H1 (cell line): ENCODE data around the gene PABPC1L. TPM values are rescaled to one million over a fixed set of nuclear protein-coding genes. Genes with fewer than 3 reads are reported as not detected.

Experiments used
- CTCF ChIA-PET: fragments of 300-600 bp; sonication (Branson Sonifier 250); formaldehyde crosslinking; loops from one replicate; lab custom pipeline; 2021; ENCODE audit not compliant: partially characterized antibody; lab: Charles Lee
- POLR2A ChIA-PET: fragments of 300-600 bp; sonication (Branson Sonifier 250); formaldehyde crosslinking; loops from one replicate; lab custom pipeline; 2021; ENCODE audit warnings: inconsistent platforms; ENCODE audit not compliant: partially characterized antibody; lab: Charles Lee
- DNase-seq, 2 experiments: peaks; one replicate each; pipeline versions ENCODE4 v3.0.0 to v3.0.0-alpha.2; 2010 to 2022; ENCODE audit warnings: low spot score in 2 of 2, low read depth in 1 of 2, mixed read lengths in 1 of 2
- FAIRE-seq: peaks from 2 replicates; lab custom pipeline; 2011; peaks lifted over from hg19 to GRCh38; lab: Jason Lieb, UNC
- H2AFZ ChIP-seq: 2 replicates; pipeline ENCODE4 v1.8.1; 2012; ENCODE audit warnings: low read length, inconsistent platforms
- H2AK5ac ChIP-seq: 2 replicates; pipeline ENCODE4 v1.6.1; 2013; ENCODE audit warnings: low read depth, low read length
- H2BK120ac ChIP-seq: replicated peaks from 2 replicates; pipeline ENCODE3; 2013; ENCODE audit warnings: low read depth, low read length, inconsistent platforms
- H2BK12ac ChIP-seq: 2 replicates; pipeline ENCODE4 v1.6.1; 2013; ENCODE audit warnings: low read depth, low read length
- H2BK15ac ChIP-seq: 2 replicates; pipeline ENCODE4 v1.6.1; 2013; ENCODE audit warnings: low read length
- H2BK20ac ChIP-seq: 2 replicates; pipeline ENCODE4 v1.6.1; 2013; ENCODE audit warnings: low read length
- H2BK5ac ChIP-seq: 2 replicates; pipeline ENCODE4 v1.6.1; 2013; ENCODE audit warnings: low read depth, low read length
- H3K14ac ChIP-seq: 2 replicates; pipeline ENCODE4 v1.6.1; 2013; ENCODE audit warnings: inconsistent platforms; ENCODE audit not compliant: insufficient read length
- H3K18ac ChIP-seq: 2 replicates; pipeline ENCODE4 v1.6.1; 2013; ENCODE audit warnings: low read length; ENCODE audit errors: extremely low read depth
- H3K23ac ChIP-seq: 2 replicates; pipeline ENCODE4 v1.6.1; 2013; ENCODE audit warnings: inconsistent platforms; ENCODE audit not compliant: insufficient read length
- H3K23me2 ChIP-seq: 2 replicates; pipeline ENCODE4 v1.6.1; 2013; ENCODE audit warnings: low read depth, low read length
- H3K27ac ChIP-seq: 2 replicates; pipeline ENCODE4 v1.6.1; 2011; ENCODE audit warnings: low read depth, low read length, inconsistent platforms
- H3K27me3 ChIP-seq, 4 experiments: replicated peaks in 1 of 4; 1 replicate in 1 of 4; 2 replicates in 3 of 4; pipeline versions ENCODE4 v1.6.1 to v1.8.1; 2011 to 2013; ENCODE audit warnings: low read length in 3 of 4, mild to moderate bottlenecking in 3 of 4, inconsistent platforms in 2 of 4, mixed read lengths in 2 of 4, moderate library complexity in 1 of 4; ENCODE audit not compliant: control insufficient read depth in 3 of 4, insufficient read depth in 3 of 4; ENCODE audit errors: extremely low read depth in 1 of 4
- H3K36me3 ChIP-seq, 4 experiments: 2 replicates each; pipeline versions ENCODE4 v1.6.1 to v1.8.1; 2011 to 2013; ENCODE audit warnings: mild to moderate bottlenecking in 4 of 4, low read length in 3 of 4, moderate library complexity in 2 of 4, control low read depth in 1 of 4, inconsistent platforms in 1 of 4; ENCODE audit not compliant: insufficient read depth in 4 of 4, control insufficient read depth in 2 of 4
- H3K4ac ChIP-seq: replicated peaks from 2 replicates; pipeline ENCODE3; 2013; ENCODE audit warnings: low read length, low read depth, mixed read lengths, inconsistent platforms; ENCODE audit not compliant: insufficient read length
- H3K4me1 ChIP-seq, 4 experiments: replicated peaks in 1 of 4; 1 replicate in 1 of 4; 2 replicates in 3 of 4; pipeline versions ENCODE4 v1.6.1 to v1.8.1; 2011 to 2013; ENCODE audit warnings: low read length in 3 of 4, inconsistent platforms in 2 of 4, mixed read lengths in 1 of 4; ENCODE audit not compliant: insufficient read depth in 4 of 4, control insufficient read depth in 3 of 4
- H3K4me2 ChIP-seq, 2 experiments: 2 replicates each; pipeline versions ENCODE4 v1.6.1 to v1.8.1; 2011 to 2013; ENCODE audit warnings: low read depth in 2 of 2, low read length in 2 of 2, control low read depth in 1 of 2, inconsistent platforms in 1 of 2, mild to moderate bottlenecking in 1 of 2; ENCODE audit not compliant: insufficient read depth in 1 of 2
- H3K4me3 ChIP-seq, 4 experiments: fragments of 200-600, 300-600 bp in 1 of 4; sonication (generic), shearing (Covaris generic), sonication (Bioruptor Twin) in 1 of 4; 2 replicates each; pipeline versions ENCODE4 v1.5.1 to v1.8.1; 2011 to 2016; ENCODE audit warnings: low read length in 4 of 4, low read depth in 3 of 4, control low read depth in 2 of 4, inconsistent platforms in 2 of 4, mild to moderate bottlenecking in 2 of 4, mixed read lengths in 1 of 4, moderate library complexity in 1 of 4; ENCODE audit not compliant: insufficient read depth in 2 of 4; ENCODE audit errors: extremely low read depth in 1 of 4
- H3K56ac ChIP-seq: replicated peaks from 2 replicates; pipeline ENCODE3; 2013; ENCODE audit warnings: low read depth, mild to moderate bottlenecking, mixed read lengths, low read length, inconsistent platforms; ENCODE audit not compliant: insufficient read length
- H3K79me1 ChIP-seq: 2 replicates; pipeline ENCODE4 v1.6.1; 2013; ENCODE audit warnings: low read depth, low read length, control low read depth
- H3K79me2 ChIP-seq, 2 experiments: 2 replicates each; pipeline versions ENCODE4 v1.6.1 to v1.8.1; 2012 to 2013; ENCODE audit warnings: low read length in 2 of 2, mild to moderate bottlenecking in 2 of 2, inconsistent platforms in 1 of 2; ENCODE audit not compliant: insufficient read depth in 2 of 2, control insufficient read depth in 1 of 2
- H3K9ac ChIP-seq, 4 experiments: replicated peaks in 1 of 4; 1 replicate in 1 of 4; 2 replicates in 3 of 4; pipeline versions ENCODE4 v1.6.1 to v1.8.1; 2011 to 2013; ENCODE audit warnings: low read depth in 3 of 4, low read length in 3 of 4, control low read depth in 2 of 4, mild to moderate bottlenecking in 2 of 4, moderate library complexity in 2 of 4, inconsistent platforms in 1 of 4; ENCODE audit errors: extremely low read depth in 1 of 4
- H3K9me3 ChIP-seq, 2 experiments: 2 replicates each; pipeline versions ENCODE4 v1.6.1 to v1.8.1; 2012 to 2013; ENCODE audit warnings: mild to moderate bottlenecking in 2 of 2, moderate library complexity in 2 of 2, control low read depth in 1 of 2, inconsistent platforms in 1 of 2, low read depth in 1 of 2, low read length in 1 of 2, mixed read lengths in 1 of 2; ENCODE audit not compliant: insufficient read depth in 2 of 2
- H4K20me1 ChIP-seq, 2 experiments: replicated peaks in 1 of 2; 2 replicates each; pipeline versions ENCODE3 to v1.8.1; 2011 to 2013; ENCODE audit warnings: inconsistent platforms in 2 of 2, low read length in 2 of 2, mild to moderate bottlenecking in 1 of 2; ENCODE audit not compliant: insufficient read depth in 2 of 2, control insufficient read depth in 1 of 2
- H4K5ac ChIP-seq: 2 replicates; pipeline ENCODE4 v1.6.1; 2013; ENCODE audit warnings: low read length, low read depth, mixed read lengths, inconsistent platforms; ENCODE audit not compliant: insufficient read length
- H4K8ac ChIP-seq: 2 replicates; pipeline ENCODE4 v1.8.0; 2013; ENCODE audit warnings: mild to moderate bottlenecking, moderate library complexity, low read length, inconsistent platforms; ENCODE audit not compliant: insufficient read depth; ENCODE audit errors: extremely low read depth
- H4K91ac ChIP-seq: replicated peaks from 2 replicates; pipeline ENCODE3; 2013; ENCODE audit warnings: low read length, mixed read lengths, inconsistent platforms; ENCODE audit not compliant: insufficient read length
- CHD1 ChIP-seq: IDR thresholded peaks from 2 replicates; pipeline ENCODE4 v1.6.1; 2012; ENCODE audit warnings: low read depth, low read length, improper control_type of control experiment
- CREB1 ChIP-seq: IDR thresholded peaks from 2 replicates; pipeline ENCODE4 v1.6.1; 2012; ENCODE audit warnings: inconsistent platforms
- CTBP2 ChIP-seq: IDR thresholded peaks from 2 replicates; pipeline ENCODE4 v1.7.0; 2011; ENCODE audit warnings: borderline replicate concordance, mild to moderate bottlenecking, moderate library complexity, mixed read lengths, low read length; ENCODE audit not compliant: insufficient read depth, insufficient read length
- EZH2 ChIP-seq: fragments of 200-600 bp; sonication (generic); IDR thresholded peaks from 2 replicates; pipeline ENCODE4 v1.7.1; 2012; ENCODE audit warnings: low read depth, mild to moderate bottlenecking, moderate library complexity, low read length, inconsistent platforms; ENCODE audit not compliant: severe bottlenecking
- GABPA ChIP-seq: IDR thresholded peaks from 2 replicates; pipeline ENCODE4 v1.6.1; 2011; ENCODE audit warnings: mild to moderate bottlenecking, low read length, moderate library complexity, borderline replicate concordance; ENCODE audit not compliant: insufficient read depth
- JUN ChIP-seq: IDR thresholded peaks from 2 replicates; pipeline ENCODE4 v1.6.1; 2011; ENCODE audit warnings: low read depth, mild to moderate bottlenecking, improper control_type of control experiment, low read length
- KDM1A ChIP-seq: fragments of 200-600, 300-600 bp; sonication (generic); IDR thresholded peaks from 2 replicates; pipeline ENCODE4 v1.7.1; 2016; ENCODE audit warnings: mild to moderate bottlenecking, low read length, borderline replicate concordance
- KDM4A ChIP-seq: IDR thresholded peaks from one replicate; pipeline ENCODE4 v1.7.1; 2012; ENCODE audit warnings: low read depth, mild to moderate bottlenecking, moderate library complexity, low read length, inconsistent platforms; ENCODE audit not compliant: severe bottlenecking
- POLR2AphosphoS5 ChIP-seq: IDR thresholded peaks from 2 replicates; pipeline ENCODE4 v1.6.1; 2011; ENCODE audit warnings: low read depth, low read length
- RFX5 ChIP-seq: IDR thresholded peaks from 2 replicates; pipeline ENCODE4 v1.6.1; 2011; ENCODE audit warnings: low read depth, low read length, improper control_type of control experiment, borderline replicate concordance
- SIRT6 ChIP-seq: IDR thresholded peaks from one replicate; pipeline ENCODE4 v1.7.1; 2012; ENCODE audit warnings: low read length, inconsistent platforms
- SRF ChIP-seq: IDR thresholded peaks from 2 replicates; pipeline ENCODE4 v1.6.1; 2011; ENCODE audit warnings: mild to moderate bottlenecking, low read depth, low read length, moderate library complexity
- SUZ12 ChIP-seq: fragments of 200-600 bp; sonication (generic); IDR thresholded peaks from 2 replicates; pipeline ENCODE4 v1.6.1; 2012; ENCODE audit warnings: mild to moderate bottlenecking, inconsistent platforms, low read length, moderate library complexity, mixed read lengths
- TAF7 ChIP-seq: optimal IDR thresholded peaks from 2 replicates; pipeline ENCODE3; 2011; ENCODE audit warnings: low read depth, mild to moderate bottlenecking, inconsistent platforms, low read length, moderate library complexity, borderline replicate concordance
- TCF12 ChIP-seq: IDR thresholded peaks from 2 replicates; pipeline ENCODE4 v1.6.1; 2011; ENCODE audit warnings: low read depth, mild to moderate bottlenecking, low read length
- WGBS, 2 experiments: shearing (Covaris generic) in 1 of 2; methylation state at CpG; one replicate each; pipeline versions ENCODE4 v1.1.6 to v1.1.7; 2013 to 2015; ENCODE audit warnings: low lambda C conversion rate in 2 of 2, mixed read lengths in 2 of 2, inconsistent platforms in 1 of 2, low coverage in 1 of 2, missing lambda C conversion rate in 1 of 2; ENCODE audit not compliant: insufficient replicate concordance in 2 of 2, insufficient coverage in 1 of 2, insufficient read length in 1 of 2; ENCODE audit errors: extremely low coverage in 1 of 2, missing lambda C conversion rate in 1 of 2; 5-methylcytosine and 5-hydroxymethylcytosine counted together
- polyA plus RNA-seq, 7 experiments: library from polyadenylated mRNA; depleted of rRNA in 3 of 7; stranded (reverse) in 5 of 7; unstranded in 2 of 7; fragments of >200 nt in 5 of 7; fragments of 200-250 nt in 2 of 7; gene quantifications; 1 replicate in 5 of 7; 2 replicates in 1 of 7; 4 replicates in 1 of 7; pipeline versions ENCODE4 v1.2.1 to v1.2.3, GENCODE V29; 2011 to 2013; ENCODE audit warnings: missing spikeins in 2 of 7, mixed read lengths in 2 of 7
- total RNA-seq: library from RNA; stranded (reverse); fragmentation: NEBNext Ultra II Directional; extraction: Animal tissue kit (Norgen Biotek cat#: 25700); gene quantifications from 2 replicates; pipeline ENCODE4 v1.2.1, GENCODE V29; 2021

PABPC1L gene
- total and polyA plus RNA-seq, 2 of the 8 experiments (the other 6 are each of a cell fraction or from before 2014, with no cell fraction given): 61.1 to 108 TPM

GRCh38 chr20:44943828-44944227, 34.0 kb downstream of the PABPC1L start:
- POLR2A ChIA-PET: interaction anchor here (1.1 to 1.8 kb wide), 2 partner anchors 15 to 20 kb away, joined by 4 read pairs; no protein-coding TSS in a partner anchor
- no peak for FAIRE-seq
- no peaks in the 10 kb centered on the region for H3K79me2 ChIP-seq
- TF ChIP-seq TCF12 (no peak), RFX5 (no peak), CREB1 (no peak), CHD1 (no peak), GABPA (no peak), TAF7 (no peak), JUN (no peak), SRF (no peak), CTBP2 (no peak), SIRT6 (no peak), SUZ12 (no peak), POLR2AphosphoS5 (no peak), KDM4A (no peak), EZH2 (no peak), KDM1A (no peak)

More at GRCh38 chr20:44943828-44944227, 34.0 kb downstream of the PABPC1L start:
- Histone ChIP-seq H2BK5ac (no peak overlapping the region), H3K4ac (no peak overlapping the region), H3K56ac (no peak overlapping the region), H2BK20ac (no peak overlapping the region), H4K5ac (no peak overlapping the region), H3K9ac (no peak overlapping the region), H3K79me1 (peaks cover 2% of the 10 kb centered on the region; the same call in 1 of the 2 replicates), H3K23ac (no peak overlapping the region), H3K4me1 (no peaks in the 10 kb centered on the region), H3K27ac (no peak overlapping the region), H2AFZ (no peak overlapping the region), H2BK120ac (no peak overlapping the region), H4K8ac (no peak overlapping the region), H3K27me3 (no peaks in the 10 kb centered on the region), H2BK12ac (no peak overlapping the region), H3K36me3 (peaks cover 13 to 55% (median 37%) of the 10 kb centered on the region in 4 experiments), H4K91ac (no peak overlapping the region), H2BK15ac (no peak overlapping the region), H2AK5ac (no peak overlapping the region), H4K20me1 (peaks cover 5 to 9% of the 10 kb centered on the region in 2 experiments), H3K4me3 (no peak overlapping the region), H3K23me2 (no peaks in the 10 kb centered on the region), H3K4me2 (no peak overlapping the region), H3K9me3 (no peaks in the 10 kb centered on the region), H3K18ac (no peak overlapping the region), H3K14ac (no peak overlapping the region)
- 92% methylated on average over 4 of the region's 4 CpGs; no CpG with 5 or more reads in 1 of the 2 experiments for WGBS, 2 experiments
- CTCF ChIA-PET: interaction anchor here (3.4 kb wide), 1 partner anchor 8 kb away, joined by 25 read pairs; no protein-coding TSS in a partner anchor
- DNase-seq: no peak
